ENCODE results near the gene GNMT. TPM values are rescaled to one million over a fixed set of nuclear protein-coding genes. Genes with fewer than 3 reads are reported as not detected.

The GNMT gene
- polyA plus RNA-seq, 1 experiment, result 0.07 TPM

DNA sequence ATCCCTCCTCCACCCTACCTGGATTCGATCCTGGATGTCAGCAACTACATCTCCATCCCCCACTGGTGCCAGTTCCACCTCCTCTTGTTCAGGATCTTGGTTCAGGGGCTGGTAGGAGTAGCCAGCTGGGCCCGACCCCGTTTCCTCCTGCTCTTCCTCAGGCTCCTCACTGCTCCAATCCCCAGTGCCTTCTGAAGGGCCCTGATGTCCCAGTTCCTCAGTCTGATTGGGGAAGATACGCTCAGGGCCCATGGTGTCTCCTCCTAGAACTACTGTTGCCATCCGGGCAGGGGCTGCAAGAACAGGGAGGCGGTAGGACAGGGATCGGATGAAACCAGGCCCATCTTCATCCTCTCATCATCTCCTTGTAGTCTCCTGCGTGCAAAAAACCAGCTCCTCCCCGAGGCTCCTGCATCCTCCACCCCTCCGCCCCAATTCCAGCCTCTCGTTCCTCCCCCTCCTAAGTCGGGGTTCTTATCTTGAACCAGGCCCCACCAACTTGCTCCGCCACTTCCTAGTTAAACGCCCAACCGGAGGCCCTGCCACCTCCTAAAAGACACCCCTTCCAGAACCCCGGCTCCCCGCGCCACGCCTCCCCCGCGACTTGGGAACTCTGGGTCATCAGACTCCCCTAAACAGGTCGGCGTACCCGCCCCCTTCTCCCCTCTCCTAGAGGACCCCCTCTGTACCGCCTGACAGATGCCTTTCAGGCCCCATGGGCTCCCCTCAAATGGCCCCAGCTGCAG is 52.7 kb downstream of the GNMT start:
- no peaks in the 10 kb centered on the region for H3K27me3 ChIP-seq (ENCODE audit: control insufficient read depth, insufficient read depth, low read length)
- H3K9me3 ChIP-seq (ENCODE audit: control insufficient read depth, insufficient read depth, low read length), result no peaks in the 10 kb centered on the region; the same call in 1 of the 2 replicates
- TF ChIP-seq CTCF (IDR thresholded peaks at IDR 0.05; ENCODE audit: low read depth, low read length), result no peak
- ChIA-PET CTCF (interaction anchor here (1.0 to 2.1 kb wide), 3 partner anchors 112 to 351 kb away, joined by 3 to 7 read pairs (median 6); no protein-coding TSS in a partner anchor), POLR2A (interaction anchor here (1.3 to 2.3 kb wide), 4 partner anchors 8 to 84 kb away, joined by 4 to 25 read pairs (median 10); partner anchors contain the start of genes CNPY3, CUL7 and PPP2R5D)
- H3K4me3 ChIP-seq (ENCODE audit: low read depth, low read length), result peak overlapping the region; percentile 79
- DNase-seq (ENCODE audit: low read depth, low spot score), result no peak
- peak overlapping the region; percentile 31 for H3K27ac ChIP-seq (ENCODE audit: low read depth, low read length)

Other genes with a start within 250 kb of the GNMT start
- 0.86 and 0.97 TPM in 2 replicates for gene PRPH2, start 238.2 kb upstream of the GNMT start, polyA plus RNA-seq (2011; rRNA removed)
- gene TBCC, start 214.7 kb upstream of the GNMT start, polyA plus RNA-seq (2011; rRNA removed), result 19.6 and 21.7 TPM in 2 replicates
- 5.8 and 7.0 TPM in 2 replicates for gene BICRAL, start 178.7 kb upstream of the GNMT start, polyA plus RNA-seq (2011; rRNA removed)
- gene RPL7L1, start 81.1 kb upstream of the GNMT start, polyA plus RNA-seq (2011; rRNA removed), result 45.0 and 48.5 TPM in 2 replicates
- not detected in 2 replicates for gene PTCRA, start 44.7 kb upstream of the GNMT start, polyA plus RNA-seq (2011; rRNA removed)
- gene CNPY3, start 31.3 kb upstream of the GNMT start, polyA plus RNA-seq (2011; rRNA removed), result 38.4 and 39.2 TPM in 2 replicates
- 6.8 and 7.4 TPM in 2 replicates for gene PEX6, start 18.4 kb downstream of the GNMT start, polyA plus RNA-seq (2011; rRNA removed)
- 59.5 and 61.5 TPM in 2 replicates for gene PPP2R5D, start 23.8 kb downstream of the GNMT start, polyA plus RNA-seq (2011; rRNA removed)
- 86.5 and 97.9 TPM in 2 replicates for gene MEA1, start 53.2 kb downstream of the GNMT start, polyA plus RNA-seq (2011; rRNA removed)
- gene KLHDC3, start 53.5 kb downstream of the GNMT start, polyA plus RNA-seq (2011; rRNA removed), result 41.3 and 48.8 TPM in 2 replicates
- 50.3 and 54.0 TPM in 2 replicates for gene RRP36, start 60.9 kb downstream of the GNMT start, polyA plus RNA-seq (2011; rRNA removed)
- gene CUL7, start 93.1 kb downstream of the GNMT start, polyA plus RNA-seq (2011; rRNA removed), result 37.5 and 44.8 TPM in 2 replicates
- 19.3 and 19.4 TPM in 2 replicates for gene MRPL2, start 98.7 kb downstream of the GNMT start, polyA plus RNA-seq (2011; rRNA removed)
- gene KLC4, start 98.9 kb downstream of the GNMT start, polyA plus RNA-seq (2011; rRNA removed), result 9.1 and 10.2 TPM in 2 replicates
- 146 and 179 TPM in 2 replicates for gene PTK7, start 115.6 kb downstream of the GNMT start, polyA plus RNA-seq (2011; rRNA removed)
- 36.8 and 48.5 TPM in 2 replicates for gene SRF, start 210.5 kb downstream of the GNMT start, polyA plus RNA-seq (2011; rRNA removed)
- gene CUL9, start 221.4 kb downstream of the GNMT start, polyA plus RNA-seq (2011; rRNA removed), result 11.5 and 11.8 TPM in 2 replicates